K562 (cell line): ENCODE results near the gene TSGA10IP. TPM values are rescaled to one million over a fixed set of nuclear protein-coding genes. Genes with fewer than 3 reads are reported as not detected.

ENCODE experiments used
- ETS1 ChIP-seq: conservative IDR thresholded peaks from 2 replicates; pipeline ENCODE4 v1.6.1; 2011; ENCODE audit warnings: low read depth, mild to moderate bottlenecking, low read length; ENCODE audit not compliant: control insufficient read depth
- KDM4B ChIP-seq, 2 experiments: fragments of 450-650 bp in 1 of 2; sonication (generic) in 1 of 2; IDR thresholded peaks; 2 replicates each; pipeline ENCODE4 v1.6.1; 2016 to 2017; ENCODE audit warnings: borderline replicate concordance in 2 of 2, antibody characterized with exemption in 1 of 2, low read depth in 1 of 2, mild to moderate bottlenecking in 1 of 2
- MNT ChIP-seq, 2 experiments: fragments of 450-650 bp; conservative IDR thresholded peaks; 2 replicates each; pipeline ENCODE4 v1.6.1; 2017; ENCODE audit warnings: mild to moderate bottlenecking in 2 of 2, moderate library complexity in 2 of 2
- POLR2G ChIP-seq: fragments of 200-400 bp; formaldehyde crosslinking; IDR thresholded peaks from 2 replicates; pipeline ENCODE4 v1.6.1; 2017; ENCODE audit warnings: low read depth, mild to moderate bottlenecking, antibody characterized with exemption, low read length, moderate library complexity
- REST ChIP-seq, 2 experiments: fragments of 450-650 bp; formaldehyde crosslinking in 1 of 2; IDR thresholded peaks; 2 replicates each; pipeline versions ENCODE4 v1.4.0 to v1.6.1; 2014 to 2020; ENCODE audit warnings: mild to moderate bottlenecking in 2 of 2, borderline replicate concordance in 1 of 2, low read depth in 1 of 2
- SOX6 ChIP-seq: fragments of 450-650 bp; IDR thresholded peaks from 2 replicates; pipeline ENCODE4 v1.6.1; 2014; ENCODE audit warnings: mild to moderate bottlenecking
- SRSF7 ChIP-seq: fragments of 200-400 bp; formaldehyde crosslinking; optimal IDR thresholded peaks from 2 replicates; pipeline ENCODE3; 2017; ENCODE audit warnings: mild to moderate bottlenecking, low read depth, low read length
- XRCC5 ChIP-seq: fragments of 200-400 bp; formaldehyde crosslinking; IDR thresholded peaks from 2 replicates; pipeline ENCODE4 v1.6.1; 2017; ENCODE audit warnings: low read depth, mild to moderate bottlenecking, low read length
- ZNF512 ChIP-seq: IDR thresholded peaks from 2 replicates; pipeline ENCODE4 v1.6.1; 2016; ENCODE audit warnings: missing genetic modification characterization, missing compliant biosample characterization
- ZNF639 ChIP-seq, 2 experiments: fragments of 200-800 bp in 1 of 2; sonication (Bioruptor generic) in 1 of 2; sonication (generic) in 1 of 2; formaldehyde crosslinking in 1 of 2; IDR thresholded peaks in 1 of 2; conservative IDR thresholded peaks in 1 of 2; 2 replicates each; pipeline versions ENCODE4 v1.5.0 to v1.6.1; 2016 to 2020; ENCODE audit warnings: missing compliant biosample characterization in 1 of 2, missing genetic modification characterization in 1 of 2, missing genetic modification reagents in 1 of 2
- polyA plus RNA-seq, 8 experiments: library from polyadenylated mRNA; depleted of rRNA in 4 of 8; stranded (reverse) in 5 of 8; unstranded in 3 of 8; fragments of >200 nt; fragmentation: Nextera tagmentation in 2 of 8; fragmentation: Illumina TruSeq in 1 of 8; extraction: Ambion mirVana in 2 of 8; extraction: Trizol in 1 of 8; gene quantifications; 2 replicates each; pipeline versions ENCODE4 v1.2.1 to v1.2.3, GENCODE V29; 2011 to 2014; ENCODE audit warnings: inconsistent platforms in 1 of 8, missing spikeins in 1 of 8
- total RNA-seq, 7 experiments: library from RNA; depleted of rRNA in 6 of 7; stranded (reverse); fragments of >200 nt in 6 of 7; fragmentation: Illumina TruSeq in 2 of 7; extraction: Trizol in 2 of 7; gene quantifications; 2 replicates each; pipeline versions ENCODE4 v1.2.1 to v1.2.3, GENCODE V29; 2011 to 2021; ENCODE audit warnings: low replicate concordance in 1 of 7

Gene TSGA10IP
- total and polyA plus RNA-seq, 9 of the 15 experiments (the other 6 are each of a cell fraction or from before 2014, with no cell fraction given) = not detected

- TF ChIP-seq REST (IDR thresholded peaks at IDR 0.05; ENCODE audit: borderline replicate concordance) (peak; percentile 50; the same call in 1 of the 2 replicates), REST (CRISPR knock-in tag; IDR thresholded peaks at IDR 0.05; ENCODE audit: low read depth) (no peak), XRCC5 (peak; percentile 97), SRSF7 (no peak), ETS1 (peak; percentile 56; the same call in 1 of the 2 replicates), ZNF512 (tag) (no peak), MNT (conservative IDR thresholded peaks at IDR 0.05) (peak in 1 of 2 experiments; percentile 79), POLR2G (peak; percentile 78), KDM4B (IDR thresholded peaks at IDR 0.05; ENCODE audit: borderline replicate concordance in 2 of 2, low read depth in 1 of 2) (peak in 1 of 2 experiments; percentile 80; a peak in 1 of 4 replicates), ZNF639 (CRISPR knock-in tag; conservative IDR thresholded peaks at IDR 0.05 in 1 of 2, IDR thresholded peaks at IDR 0.05 in 1 of 2) (peak in 1 of 2 experiments; percentile 91; a peak in 1 of 4 replicates), SOX6 (peak; percentile 67; the same call in 1 of the 2 replicates)
Measured at GRCh38 chr11:65919141-65919572, 26.1 kb upstream of the TSGA10IP start, which contains the start of gene DRAP1 (continued).
